GM19043 (cell line): Measurements from ENCODE around the gene CDK14.

Source experiments
- ATAC-seq: cut with Tn5 transposase; IDR thresholded peaks from one replicate; pipeline ENCODE4 v1.9.1; 2021; ENCODE audit warnings: low read depth; ENCODE audit not compliant: unreplicated experiment

CDK14 gene

DNA sequence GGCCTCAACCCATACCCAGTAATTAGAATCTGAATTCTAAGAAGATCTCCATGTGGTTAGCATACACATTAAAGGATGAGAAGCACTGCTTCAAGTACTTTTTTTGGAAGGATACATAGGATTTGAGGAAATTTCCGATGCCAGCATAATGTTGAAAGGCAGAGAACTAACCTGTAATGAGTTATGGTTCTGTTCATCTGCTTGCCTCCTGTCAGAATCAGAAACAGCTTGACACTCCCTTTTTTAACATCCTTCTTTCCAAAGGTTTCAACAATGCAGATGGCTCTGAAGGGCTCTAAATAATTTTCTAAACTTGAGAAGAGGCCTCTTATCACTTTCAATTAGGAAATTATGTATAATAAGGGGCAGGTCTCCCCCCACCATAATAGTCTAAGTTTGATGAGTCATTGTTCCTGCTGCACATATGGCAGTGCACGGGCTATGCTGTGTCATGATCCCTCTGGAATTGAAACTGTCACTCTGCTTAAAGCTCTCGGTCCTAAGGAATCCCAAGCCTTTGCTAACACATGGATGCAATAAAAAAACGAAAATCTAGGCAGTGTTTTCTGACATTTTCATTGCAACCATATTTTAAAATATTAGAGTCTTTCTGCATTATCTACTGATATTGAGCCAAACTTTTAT, 376.9 kb downstream of the CDK14 start:
- ATAC-seq: no peak

GRCh38 chr7:90977056-90977455, 380.9 kb downstream of the CDK14 start:
- no peak for ATAC-seq

GRCh38 chr7:90980545-90980944, 384.4 kb downstream of the CDK14 start:
- no peak for ATAC-seq

DNA sequence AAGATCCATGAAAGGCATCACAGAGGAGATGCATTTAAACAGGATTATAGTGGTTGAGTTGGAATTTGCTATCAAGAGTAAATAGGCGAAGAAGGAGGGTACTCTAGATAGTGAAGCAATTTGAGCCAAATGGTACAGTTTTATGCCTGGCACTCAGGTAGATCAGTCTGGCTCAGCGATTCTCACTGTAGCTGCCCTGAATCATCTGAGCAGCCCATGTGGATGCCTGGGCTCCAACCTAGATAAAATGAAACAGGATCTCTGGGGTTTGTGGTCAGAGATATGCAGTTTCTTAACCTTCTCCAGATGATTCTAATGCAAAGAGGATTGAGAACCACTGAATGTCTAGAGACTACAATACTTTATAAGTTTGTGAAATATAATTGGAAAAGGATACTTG, 386.1 kb downstream of the CDK14 start:
- no peak for ATAC-seq

DNA sequence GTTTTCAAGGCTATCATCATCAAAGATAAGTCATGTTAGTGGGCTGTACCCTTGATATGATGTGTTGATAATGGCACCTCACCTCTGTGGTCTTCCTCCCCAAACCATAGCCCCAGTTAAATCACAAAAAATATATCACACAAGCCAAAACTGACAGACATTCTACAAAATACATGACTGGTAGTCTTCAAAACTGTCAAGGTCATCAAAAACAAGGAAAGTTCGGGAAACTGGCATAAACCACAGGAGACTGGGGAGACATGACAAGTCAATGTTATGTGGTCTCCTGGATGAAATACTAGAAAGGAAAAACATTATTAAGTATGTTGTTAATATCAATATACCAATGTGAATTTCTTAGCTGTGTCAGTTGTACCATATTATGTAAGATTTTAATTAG, 388.6 kb downstream of the CDK14 start:
- ATAC-seq: no peak

GRCh38 chr7:90988516-90988915, 392.4 kb downstream of the CDK14 start:
- ATAC-seq: no peak

DNA sequence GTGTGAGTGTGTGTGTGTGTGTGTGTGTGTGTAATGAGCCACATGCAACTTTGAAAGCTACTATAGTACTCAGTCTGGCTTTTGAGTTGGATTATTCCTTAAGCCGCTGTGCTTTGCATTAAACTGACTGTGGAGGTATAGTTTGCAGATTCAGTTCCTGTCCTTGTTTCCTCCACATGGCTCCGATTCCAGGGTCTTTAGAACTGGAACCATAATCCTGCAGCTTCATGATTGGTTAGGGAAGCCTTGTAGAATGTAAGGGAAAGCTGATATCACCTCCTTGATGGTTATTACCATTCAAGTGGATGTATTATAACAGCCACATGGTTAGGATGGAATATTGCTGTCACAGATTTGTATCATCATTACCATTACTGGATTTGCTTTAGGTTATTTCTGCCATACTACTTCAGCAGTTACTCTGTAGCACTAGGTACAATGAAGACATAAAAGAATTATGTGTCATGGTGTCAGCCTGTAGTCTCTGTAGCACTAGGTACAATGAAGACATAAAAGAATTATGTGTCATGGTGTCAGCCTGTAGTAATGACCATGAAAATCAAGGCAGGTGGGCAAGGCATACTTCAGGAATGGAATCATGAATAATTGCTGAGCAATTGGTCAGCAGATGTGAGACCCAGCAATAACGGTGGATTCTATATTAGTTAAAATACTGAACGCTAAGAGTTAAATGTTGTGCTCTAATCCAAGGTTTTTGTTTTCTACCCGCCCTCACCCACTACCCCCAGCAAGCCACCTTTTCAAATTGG, 393.1 kb downstream of the CDK14 start:
- ATAC-seq: no peak

DNA sequence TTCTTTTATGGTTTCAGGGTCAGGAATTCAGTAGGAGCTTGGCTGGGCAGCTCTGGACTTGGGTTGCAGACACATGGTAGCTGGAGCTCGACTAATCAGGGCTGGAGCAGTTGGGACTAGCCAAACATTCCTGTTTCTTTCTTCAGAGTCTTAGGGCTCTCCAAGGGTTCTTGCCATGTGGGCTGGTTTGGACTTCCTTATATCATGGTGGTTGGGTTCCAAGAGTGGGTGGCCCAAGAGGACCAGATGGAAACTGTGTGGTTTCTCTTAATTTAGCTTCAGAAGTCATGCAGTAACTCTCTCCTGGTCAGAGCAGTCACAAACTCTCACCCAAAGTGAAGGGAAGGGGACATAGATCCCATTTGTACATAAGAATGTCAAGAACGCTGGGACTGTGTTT, 398.0 kb downstream of the CDK14 start:
- ATAC-seq: no peak

GRCh38 chr7:90994601-90995000, 398.5 kb downstream of the CDK14 start:
- ATAC-seq: no peak

DNA sequence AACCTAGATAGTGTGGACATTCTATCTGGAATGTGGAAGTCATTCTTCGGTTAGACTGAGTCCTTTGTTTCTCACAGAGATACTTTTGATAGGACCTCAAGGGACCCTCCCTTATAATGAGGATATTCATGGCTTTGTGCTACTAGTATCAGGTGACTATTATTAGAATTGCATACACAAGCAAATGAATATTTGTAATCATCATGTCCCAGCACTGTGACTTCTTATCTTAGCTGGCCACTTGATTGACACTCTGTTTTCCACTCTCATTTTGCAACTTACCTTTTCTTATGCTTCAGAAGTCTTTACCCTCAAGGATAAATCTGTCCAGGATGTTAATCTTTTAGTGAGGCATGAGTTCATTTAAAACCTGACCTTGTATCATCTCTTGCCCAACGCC, 399.9 kb downstream of the CDK14 start:
- no peak for ATAC-seq

DNA sequence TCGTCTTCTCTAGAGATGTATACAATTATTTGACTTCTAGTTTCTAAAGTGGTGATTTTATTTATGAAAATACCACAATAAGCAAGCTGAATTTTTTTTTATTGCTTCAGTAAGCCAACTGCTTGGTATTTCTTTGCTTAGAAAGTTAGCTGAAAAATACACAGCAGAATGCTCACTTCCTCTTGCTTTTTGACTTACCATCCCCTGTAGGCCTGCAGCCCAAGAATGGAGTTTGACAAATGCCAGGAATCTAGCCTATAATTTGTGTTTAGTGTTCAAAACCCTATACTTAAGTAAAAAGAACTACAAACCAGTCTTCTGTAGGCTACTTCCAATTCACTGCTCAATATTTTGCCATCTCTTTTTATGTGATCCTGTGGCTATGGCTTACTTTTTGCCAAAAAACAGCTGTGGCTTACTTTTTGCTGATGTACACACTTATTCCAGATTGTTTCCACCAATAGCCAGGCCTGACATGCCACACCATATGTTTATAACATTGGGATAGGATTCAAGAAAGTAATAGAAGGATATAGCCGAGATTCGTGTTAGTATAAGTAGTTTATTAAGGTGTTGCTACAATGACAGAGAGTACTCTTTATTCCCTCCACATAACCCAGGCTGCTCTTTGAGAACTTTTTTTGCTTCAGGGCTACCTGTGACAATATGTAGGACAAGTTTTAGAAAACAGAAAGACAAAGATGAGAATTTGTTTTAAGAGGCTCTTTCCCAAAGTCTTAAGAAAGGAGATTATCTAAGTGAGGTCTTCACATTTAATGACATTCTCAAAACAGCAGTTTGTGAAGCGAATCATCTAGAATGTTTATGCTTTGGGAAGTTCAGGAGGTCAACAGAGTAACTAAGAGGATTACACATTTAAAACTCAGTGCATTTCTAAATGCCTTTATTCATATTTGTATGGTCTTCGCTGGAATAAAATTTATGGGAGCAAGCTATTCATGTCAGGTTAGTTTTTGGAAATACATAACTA, 404.2 kb downstream of the CDK14 start:
- no peak for ATAC-seq

DNA sequence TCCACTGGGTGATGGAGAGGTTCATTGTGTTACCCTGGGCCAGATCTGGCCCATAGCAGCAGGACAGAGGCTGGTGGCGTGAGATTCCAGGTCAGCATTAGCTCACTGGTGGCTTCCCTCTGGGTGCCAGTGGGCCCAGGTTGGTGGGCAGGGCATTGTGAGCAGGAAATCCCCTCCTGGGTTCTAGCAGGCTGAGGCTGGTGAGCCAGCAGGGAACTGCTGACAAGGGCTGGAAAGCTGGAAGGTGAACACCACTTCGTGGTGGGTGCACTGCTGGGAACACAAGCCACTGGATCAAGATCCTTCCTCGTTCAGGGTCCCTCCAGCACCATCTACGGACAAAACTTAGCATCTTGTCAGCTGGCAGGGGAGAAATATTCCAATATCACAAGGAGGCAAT, 408.9 kb downstream of the CDK14 start:
- no peak for ATAC-seq

GRCh38 chr7:91005841-91006240, 409.7 kb downstream of the CDK14 start:
- ATAC-seq: no peak

DNA sequence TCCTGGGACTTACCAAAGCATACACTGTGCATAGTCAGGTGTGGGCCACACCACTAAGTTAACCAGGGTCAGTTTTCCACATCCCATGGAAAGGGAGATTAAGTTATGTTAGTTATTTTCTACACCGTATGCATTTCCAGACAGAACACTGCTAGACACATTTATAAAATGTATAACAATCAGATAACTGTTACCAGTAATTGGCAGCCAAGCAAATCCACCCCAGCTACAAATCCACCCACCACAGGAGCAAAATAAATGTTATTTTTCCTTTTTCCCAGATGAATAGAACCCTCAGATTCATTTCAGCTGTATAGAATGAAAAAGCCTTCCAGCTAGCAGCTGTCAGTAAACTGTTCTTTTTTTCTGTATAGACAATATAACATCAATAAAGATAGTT, 411.2 kb downstream of the CDK14 start:
- ATAC-seq: no peak

GRCh38 chr7:91013078-91013477, 417.0 kb downstream of the CDK14 start:
- no peak for ATAC-seq

- no peak for ATAC-seq
These were observed 423.7 kb downstream of the CDK14 start for GRCh38 chr7:91019686-91020385.

- ATAC-seq: no peak
These were observed 424.7 kb downstream of the CDK14 start for GRCh38 chr7:91020636-91021385.

DNA sequence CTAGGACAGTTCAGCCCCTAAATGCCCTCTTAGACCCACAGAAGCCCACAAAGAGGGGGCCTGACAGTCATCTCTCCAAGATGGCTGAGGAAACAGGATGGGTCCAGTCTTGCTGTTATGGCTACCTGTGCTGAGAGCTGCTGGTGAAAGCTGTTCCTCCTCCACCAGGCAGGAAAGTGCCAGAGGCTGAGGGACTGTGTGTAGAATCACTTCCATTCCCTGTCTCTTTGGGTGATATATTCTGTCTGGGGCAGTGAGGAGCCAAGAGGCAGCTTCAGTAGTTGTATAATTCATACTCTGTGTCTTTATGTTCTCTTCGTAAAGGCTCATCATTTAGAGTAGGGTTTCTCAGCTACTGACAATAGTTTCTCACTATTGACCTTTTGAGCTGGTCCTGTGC, 425.8 kb downstream of the CDK14 start:
- ATAC-seq: no peak

- ATAC-seq: no peak
These were observed 429.8 kb downstream of the CDK14 start for GRCh38 chr7:91025906-91026390.

DNA sequence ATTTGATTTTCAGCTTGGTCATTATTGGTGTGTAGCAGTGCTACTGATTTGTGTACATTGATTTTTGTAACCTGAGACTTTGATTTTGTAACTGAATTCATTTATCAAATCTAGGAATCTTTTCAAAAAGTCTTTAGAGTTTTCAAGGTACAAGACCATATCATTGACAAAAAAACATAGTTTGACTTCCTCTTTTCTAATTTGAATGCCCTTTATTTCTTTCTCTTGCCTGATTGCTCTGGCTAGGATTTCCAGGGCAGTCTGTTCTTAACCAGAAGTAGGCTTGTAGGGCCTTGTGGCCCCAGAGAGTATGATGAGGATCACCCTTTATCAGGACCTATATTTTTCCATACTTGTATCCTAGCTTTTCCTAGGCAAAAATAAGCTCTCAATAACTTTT, 433.6 kb downstream of the CDK14 start:
- ATAC-seq: no peak
